ENCODE measurements around the gene DMD. TPM values are rescaled to one million over a fixed set of nuclear protein-coding genes. Genes with fewer than 3 reads are reported as not detected.

Gene DMD
- total and polyA plus RNA-seq, 2 of the 8 experiments (the other 6 are each of a cell fraction or from before 2014, with no cell fraction given) = 4.8 to 7.4 TPM

- Histone ChIP-seq H3K4me1 (replicated peaks in 1 of 4; ENCODE audit: control insufficient read depth in 3 of 4, insufficient read depth in 4 of 4, low read length in 3 of 4) (no peaks in the 10 kb centered on the region), H2BK20ac (ENCODE audit: low read length) (no peak overlapping the region), H2AK5ac (ENCODE audit: low read depth, low read length) (no peak overlapping the region), H3K79me2 (ENCODE audit: control insufficient read depth in 1 of 2, insufficient read depth in 2 of 2, low read length in 2 of 2) (no peaks in the 10 kb centered on the region), H3K4me3 (ENCODE audit: extremely low read depth in 1 of 4, insufficient read depth in 2 of 4, low read depth in 3 of 4, low read length in 4 of 4) (no peak overlapping the region), H4K8ac (ENCODE audit: extremely low read depth, insufficient read depth, low read length) (no peak overlapping the region), H3K14ac (ENCODE audit: insufficient read length) (no peak overlapping the region), H4K20me1 (replicated peaks in 1 of 2; ENCODE audit: control insufficient read depth in 1 of 2, insufficient read depth in 2 of 2, low read length in 2 of 2) (no peaks in the 10 kb centered on the region), H2BK15ac (ENCODE audit: low read length) (no peak overlapping the region), H4K91ac (replicated peaks; ENCODE audit: insufficient read length, low read length) (no peak overlapping the region), H4K5ac (ENCODE audit: insufficient read length, low read depth, low read length) (no peak overlapping the region), H2AFZ (ENCODE audit: low read length) (no peak overlapping the region), H3K4ac (replicated peaks; ENCODE audit: insufficient read length, low read depth, low read length) (no peak overlapping the region), H3K27ac (ENCODE audit: low read depth, low read length) (no peak overlapping the region), H3K9me3 (ENCODE audit: insufficient read depth in 2 of 2, low read depth in 1 of 2, low read length in 1 of 2) (no peaks in the 10 kb centered on the region), H3K23ac (ENCODE audit: insufficient read length) (no peak overlapping the region), H3K23me2 (ENCODE audit: low read depth, low read length) (no peaks in the 10 kb centered on the region), H3K56ac (replicated peaks; ENCODE audit: insufficient read length, low read depth, low read length) (no peak overlapping the region), H2BK5ac (ENCODE audit: low read depth, low read length) (no peak overlapping the region), H2BK120ac (replicated peaks; ENCODE audit: low read depth, low read length) (no peak overlapping the region), H2BK12ac (ENCODE audit: low read depth, low read length) (no peak overlapping the region), H3K36me3 (ENCODE audit: control insufficient read depth in 2 of 4, insufficient read depth in 4 of 4, low read length in 3 of 4) (no peaks in the 10 kb centered on the region), H3K9ac (replicated peaks in 1 of 4; ENCODE audit: extremely low read depth in 1 of 4, low read depth in 3 of 4, low read length in 3 of 4) (no peak overlapping the region), H3K27me3 (replicated peaks in 1 of 4; ENCODE audit: control insufficient read depth in 3 of 4, extremely low read depth in 1 of 4, insufficient read depth in 3 of 4, low read length in 3 of 4) (no peaks in the 10 kb centered on the region), H3K18ac (ENCODE audit: extremely low read depth, low read length) (no peak overlapping the region), H3K4me2 (ENCODE audit: insufficient read depth in 1 of 2, low read depth in 2 of 2, low read length in 2 of 2) (no peak overlapping the region), H3K79me1 (ENCODE audit: low read depth, low read length) (no peaks in the 10 kb centered on the region)
- TF ChIP-seq TEAD4 (IDR thresholded peaks at IDR 0.05; ENCODE audit: low read depth, low read length) (peak; percentile 69), POU5F1 (IDR thresholded peaks at IDR 0.05; ENCODE audit: low read depth, low read length) (no peak), NANOG (IDR thresholded peaks at IDR 0.05; ENCODE audit: insufficient read depth, low read depth, low read length, poor library complexity, severe bottlenecking) (peak; percentile 27), SIN3A (conservative IDR thresholded peaks at IDR 0.05 in 1 of 2, IDR thresholded peaks at IDR 0.05 in 1 of 2; ENCODE audit: low read depth in 1 of 2, low read length in 2 of 2) (no peak)
- DNase-seq (ENCODE audit: low read depth in 1 of 2, low spot score in 2 of 2) (peak in 1 of 2 experiments; percentile 9), FAIRE-seq (peak; percentile 93)
- WGBS, 2 experiments (ENCODE audit: extremely low coverage in 1 of 2, insufficient coverage in 1 of 2, insufficient read length in 1 of 2, insufficient replicate concordance in 2 of 2, low coverage in 1 of 2, low lambda C conversion rate in 2 of 2, missing lambda C conversion rate in 1 of 2) = 91% methylated on average over 8 of the region's 9 CpGs; no CpG with 5 or more reads in 1 of the 2 experiments
- CTCF ChIA-PET (ENCODE audit: partially characterized antibody) = interaction anchor here (0.7 kb wide), 1 partner anchor 115 kb away, joined by 3 read pairs; no protein-coding TSS in a partner anchor
- POLR2A ChIA-PET (ENCODE audit: partially characterized antibody) = no interaction called here
Observed at GRCh38 chrX:32644476-32645245, 566.7 kb downstream of the DMD start.

Measured in H1 (cell line).